Thoracic aorta (tissue), 2 donors: ENCODE data around the gene GGTLC1. TPM values are rescaled to one million over a fixed set of nuclear protein-coding genes. Genes with fewer than 3 reads are reported as not detected.

ENCODE experiments used
- ATAC-seq: fragments of 150-250 bp; one replicate; pipeline ENCODE4 v1.8.0; 2017; ENCODE audit warnings: low read depth; ENCODE audit not compliant: insufficient number of reproducible peaks, low FRiP score
- DNase-seq: peaks from one replicate; pipeline ENCODE4 v3.0.0-alpha.2; 2020; ENCODE audit warnings: low spot score
- H3K27ac ChIP-seq, 2 donors: fragments of 200-600 bp; sonication (generic); 1 replicate in 1 of 2; 2 replicates in 1 of 2; pipeline ENCODE4 v1.5.1; 2016; ENCODE audit warnings: mild to moderate bottlenecking in 2 of 2, moderate library complexity in 2 of 2
- H3K27me3 ChIP-seq: fragments of 200-600 bp; sonication (generic); replicated peaks from 2 replicates; pipeline ENCODE4 v1.6.0; 2016; ENCODE audit warnings: mild to moderate bottlenecking; ENCODE audit not compliant: insufficient read depth
- H3K36me3 ChIP-seq: fragments of 200-600 bp; sonication (generic); one replicate; pipeline ENCODE4 v1.5.1; 2016
- H3K4me1 ChIP-seq, 2 donors: fragments of 200-600 bp; sonication (generic); 1 replicate in 1 of 2; 2 replicates in 1 of 2; pipeline versions ENCODE4 v1.5.1 to v1.6.0; 2016; ENCODE audit warnings: low read depth in 2 of 2, mild to moderate bottlenecking in 1 of 2; ENCODE audit not compliant: control insufficient read depth in 1 of 2
- H3K4me3 ChIP-seq: fragments of 200-600 bp; sonication (generic); 2 replicates; pipeline ENCODE4 v1.5.1; 2016; ENCODE audit warnings: mild to moderate bottlenecking
- H3K9me3 ChIP-seq: fragments of 200-600 bp; sonication (generic); 2 replicates; pipeline ENCODE4 v1.5.1; 2016
- CTCF ChIP-seq: fragments of 200-600 bp; sonication (generic); IDR thresholded peaks from one replicate; pipeline ENCODE4 v1.5.1; 2019; ENCODE audit warnings: antibody characterized with exemption
- total RNA-seq, 2 donors: library from RNA; depleted of rRNA; stranded (reverse); fragments of >200 nt; gene quantifications; one replicate each; pipeline versions ENCODE4 v1.1.0 to v1.2.3, GENCODE V29; 2016

GGTLC1 gene
- total RNA-seq, 2 donors from 2014 or later, result not detected

- ATAC-seq (no peak), DNase-seq (no peak)
- no peak overlapping the region for H3K27ac ChIP-seq
- no peaks in the 10 kb centered on the region for H3K4me1 ChIP-seq
- no peaks in the 10 kb centered on the region for H3K27me3 ChIP-seq
- no peak for TF ChIP-seq CTCF
- no peaks in the 10 kb centered on the region for H3K9me3 ChIP-seq
- no peaks in the 10 kb centered on the region for H3K36me3 ChIP-seq
- no peak overlapping the region for H3K4me3 ChIP-seq
These were observed 26.3 kb downstream of the GGTLC1 start for GRCh38 chr20:23962272-23962671.

- no peaks in the 10 kb centered on the region for H3K27me3 ChIP-seq
- no peaks in the 10 kb centered on the region for H3K36me3 ChIP-seq
- ATAC-seq, result no peak
- DNase-seq, result no peak
- H3K4me1 ChIP-seq, result no peaks in the 10 kb centered on the region
- H3K4me3 ChIP-seq, result no peak overlapping the region
- H3K9me3 ChIP-seq, result no peaks in the 10 kb centered on the region
- no peak overlapping the region for H3K27ac ChIP-seq
- no peak for TF ChIP-seq CTCF
These were observed 29.5 kb downstream of the GGTLC1 start for GRCh38 chr20:23959054-23959453.

GRCh38 chr20:23955896-23956295 lies 32.7 kb downstream of the GGTLC1 start:
- no peaks in the 10 kb centered on the region for H3K36me3 ChIP-seq
- DNase-seq, result no peak
- H3K27me3 ChIP-seq, result no peaks in the 10 kb centered on the region
- H3K9me3 ChIP-seq, result no peaks in the 10 kb centered on the region
- no peak for ATAC-seq
- no peak overlapping the region for H3K4me3 ChIP-seq
- no peak overlapping the region for H3K27ac ChIP-seq
- TF ChIP-seq CTCF, result no peak
- H3K4me1 ChIP-seq, result no peaks in the 10 kb centered on the region

GRCh38 chr20:23954008-23954745 lies 34.4 kb downstream of the GGTLC1 start:
- ATAC-seq (no peak), DNase-seq (no peak)
- H3K4me1 ChIP-seq, result no peaks in the 10 kb centered on the region
- TF ChIP-seq CTCF, result no peak
- no peaks in the 10 kb centered on the region for H3K36me3 ChIP-seq
- no peaks in the 10 kb centered on the region for H3K27me3 ChIP-seq
- H3K4me3 ChIP-seq, result no peak overlapping the region
- H3K27ac ChIP-seq, result no peak overlapping the region
- H3K9me3 ChIP-seq, result no peaks in the 10 kb centered on the region

- TF ChIP-seq CTCF, result no peak
- no peak for ATAC-seq
- no peak overlapping the region for H3K4me3 ChIP-seq
- no peaks in the 10 kb centered on the region for H3K4me1 ChIP-seq
- DNase-seq, result no peak
- H3K27ac ChIP-seq, result no peak overlapping the region
- H3K27me3 ChIP-seq, result no peaks in the 10 kb centered on the region
- no peaks in the 10 kb centered on the region for H3K36me3 ChIP-seq
- H3K9me3 ChIP-seq, result no peaks in the 10 kb centered on the region
These were observed 42.4 kb downstream of the GGTLC1 start for GRCh38 chr20:23946206-23946605.
